DOHH2 (cell line): Measurements from ENCODE around the gene GRM2.

ENCODE experiments used
- CTCF ChIP-seq: fragments of 200-600 bp; sonication (generic); IDR thresholded peaks from one replicate; pipeline ENCODE4 v1.5.1; 2014; ENCODE audit warnings: antibody characterized with exemption, mild to moderate bottlenecking, low read depth, low read length; ENCODE audit not compliant: poor library complexity, severe bottlenecking
- EZH2phosphoT487 ChIP-seq: fragments of 200-600 bp; sonication (generic); IDR thresholded peaks from 2 replicates; pipeline ENCODE4 v1.6.1; 2017; ENCODE audit warnings: borderline replicate concordance, mild to moderate bottlenecking, antibody characterized with exemption, low read length, moderate library complexity, mixed read lengths

- no peak for TF ChIP-seq CTCF
- TF ChIP-seq EZH2phosphoT487, result no peak
Observed at GRCh38 chr3:51698209-51698608, 8.7 kb upstream of the GRM2 start.
